ENCODE results near the gene DDX47. TPM values are rescaled to one million over a fixed set of nuclear protein-coding genes. Genes with fewer than 3 reads are reported as not detected.

DDX47 gene
- 77.3 and 82.4 TPM in 2 replicates for total RNA-seq

DNA sequence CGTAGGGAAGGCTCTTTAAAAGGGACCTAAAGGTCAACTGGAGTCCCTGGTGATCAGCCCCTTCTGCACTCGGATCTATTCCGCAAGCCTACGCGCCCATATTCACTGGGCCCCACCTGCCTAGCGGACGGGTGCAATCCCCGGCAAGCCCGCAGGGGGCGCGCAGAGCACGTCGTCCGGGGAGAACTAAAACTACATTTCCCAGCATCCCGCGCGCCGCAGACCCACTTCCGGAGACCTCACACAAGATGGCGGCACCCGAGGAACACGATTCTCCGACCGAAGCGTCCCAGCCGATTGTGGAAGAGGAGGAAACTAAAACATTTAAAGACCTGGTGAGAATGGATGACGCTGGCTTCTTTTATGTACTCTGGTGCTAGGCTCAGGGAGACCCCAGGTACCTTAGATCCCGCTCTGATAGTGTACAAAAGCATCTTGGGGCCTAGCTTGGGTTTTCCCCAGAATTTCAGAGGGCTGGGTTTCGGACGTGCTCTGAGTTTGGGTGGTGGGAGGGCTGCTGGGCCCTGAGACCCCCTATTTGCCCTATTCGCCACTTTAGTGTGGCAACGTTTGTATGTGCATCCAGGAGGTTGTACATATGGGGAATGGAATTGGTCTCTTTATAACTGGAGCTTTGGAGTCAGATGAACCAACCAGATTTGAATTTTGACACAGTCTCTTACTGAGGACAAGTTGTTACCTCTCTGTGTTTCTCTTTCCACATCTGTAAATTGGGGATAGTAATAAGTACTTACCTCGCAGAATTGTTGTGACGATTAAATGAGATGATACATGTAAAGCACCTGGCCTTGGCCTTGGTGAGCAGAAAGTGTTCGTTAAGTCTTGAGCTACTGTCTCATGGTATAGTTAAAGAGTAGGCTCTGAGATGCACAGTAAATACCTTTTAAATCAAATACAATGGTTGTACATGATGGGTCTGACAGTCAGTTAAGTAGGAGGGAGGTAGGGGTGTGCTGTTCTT lies at the start of gene DDX47:
Gene DDX47, plus strand, starts transcription at position 227 of the 982 bp plus-strand sequence. Its CDS starts 22 bp downstream, at position 249.

DNA sequence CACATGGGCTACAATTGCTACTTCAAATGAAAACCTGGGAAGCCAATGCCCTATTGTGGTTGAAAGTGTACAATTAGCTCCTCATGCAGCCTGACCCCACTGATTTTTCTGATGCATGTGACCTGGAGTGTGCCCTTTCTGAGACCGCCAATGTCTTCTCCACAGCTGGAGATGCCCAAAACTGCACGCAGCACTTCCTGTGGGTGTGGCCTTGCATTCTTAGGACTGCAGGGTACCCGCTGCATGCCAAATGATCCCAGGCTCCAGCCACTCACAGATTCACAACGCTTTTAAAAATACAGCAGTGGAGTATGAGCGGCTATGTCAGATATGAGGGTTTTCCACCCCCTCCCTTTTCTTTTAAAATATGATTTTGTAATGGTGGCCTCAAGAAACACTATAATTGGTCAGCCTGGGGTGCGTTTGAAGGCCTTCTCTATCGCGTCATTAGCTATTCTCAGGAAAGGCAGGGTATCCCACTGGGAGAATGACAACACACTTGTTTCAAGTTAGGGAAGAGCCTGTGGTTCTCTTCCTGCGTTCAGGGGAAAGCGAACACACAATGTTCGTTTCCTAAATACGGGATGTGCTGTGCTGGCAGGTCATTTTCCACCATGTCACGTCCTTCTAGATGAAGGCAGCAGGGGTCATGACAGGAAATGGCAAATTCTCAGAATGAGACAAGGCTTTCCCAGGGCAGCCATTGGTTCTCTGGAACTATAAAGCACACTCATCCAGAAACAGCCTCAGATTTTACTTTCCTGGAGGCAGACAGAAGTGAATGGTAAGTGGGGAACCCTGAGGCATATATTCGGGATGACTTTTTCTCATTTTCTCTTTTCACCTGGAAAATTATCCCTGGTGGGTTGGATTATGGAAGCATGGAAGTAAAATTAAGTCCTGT lies 28.0 kb upstream of the DDX47 start, which contains the start of gene APOLD1:
Gene APOLD1, plus strand, starts transcription at position 749 of the 904 bp plus-strand sequence. Its CDS starts 33 bp downstream, at position 782.

Other genes starting within 250 kb of the DDX47 start
- 18.9 and 21.7 TPM in 2 replicates for gene CREBL2, start 201.5 kb upstream of the DDX47 start, total RNA-seq
- gene GPR19, start 117.2 kb upstream of the DDX47 start, total RNA-seq: 0.27 and 0.54 TPM in 2 replicates
- gene CDKN1B, start 96.0 kb upstream of the DDX47 start, total RNA-seq: 19.5 and 26.8 TPM in 2 replicates
- 52.4 and 53.7 TPM in 2 replicates for gene APOLD1, start 27.7 kb upstream of the DDX47 start, total RNA-seq
- gene GPRC5A, start 78.2 kb downstream of the DDX47 start, total RNA-seq: 50.8 and 57.3 TPM in 2 replicates
- not detected in 2 replicates for gene GPRC5D, start 138.8 kb downstream of the DDX47 start, total RNA-seq
- 24.2 and 31.5 TPM in 2 replicates for gene HEBP1, start 186.9 kb downstream of the DDX47 start, total RNA-seq
- 3.9 and 4.7 TPM in 2 replicates for gene FAM234B, start 231.0 kb downstream of the DDX47 start, total RNA-seq

Data from mammary microvascular endothelial cell (primary cell).